ENCODE results near the gene CRY1.

CRY1 gene

GRCh38 chr12:107093417-107094182 lies at the start of gene CRY1:
Gene CRY1 (minus strand): TSS chr12:107093549. CDS start chr12:107092961, 588 bp downstream.
- H3K4me3 ChIP-seq (ENCODE audit: low read depth, low read length), result peak within 1 kb of the TSS; percentile 88

DNA sequence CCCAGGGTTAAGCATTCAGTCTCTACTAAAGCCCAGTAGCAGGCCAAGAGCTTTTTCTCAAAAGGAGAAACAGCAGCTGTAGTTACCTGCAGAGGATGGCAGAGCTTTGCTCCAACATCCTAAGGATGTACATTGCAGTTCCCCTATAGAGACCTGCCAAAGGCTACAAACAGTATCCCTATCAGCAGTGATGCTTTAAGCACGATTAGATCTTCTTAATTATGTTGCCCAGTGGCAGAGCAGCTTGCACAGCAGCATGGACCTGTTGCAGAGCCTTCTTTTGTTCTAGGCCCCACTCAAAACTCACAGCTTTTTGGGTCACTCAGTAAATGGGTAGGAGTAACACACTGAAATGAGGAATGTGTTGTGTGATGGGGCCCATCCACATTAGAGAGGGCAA lies 46.4 kb upstream of the CRY1 start:
- no peak overlapping the region for H3K4me3 ChIP-seq (ENCODE audit: low read depth, low read length)

DNA sequence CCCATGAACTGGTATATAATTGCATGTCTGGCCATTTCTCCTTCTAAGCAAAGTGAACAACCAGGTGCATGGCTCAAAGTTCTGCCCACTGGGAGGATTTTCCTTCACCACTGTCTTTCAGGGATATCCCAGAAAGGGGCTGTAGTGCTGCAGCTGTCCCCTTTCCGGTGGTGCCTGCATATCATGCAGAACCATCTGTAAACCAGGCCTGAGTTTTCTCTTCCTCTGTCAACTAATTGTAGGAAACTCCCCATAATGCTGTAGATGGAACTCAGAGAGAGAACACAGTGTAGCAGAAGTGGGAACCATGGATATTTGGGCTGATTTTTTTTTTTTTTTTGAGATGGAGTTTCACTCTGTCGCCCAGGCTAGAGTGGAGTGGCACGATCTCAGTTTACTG lies 45.6 kb upstream of the CRY1 start:
- H3K4me3 ChIP-seq (ENCODE audit: low read depth, low read length), result no peak overlapping the region

GRCh38 chr12:107135177-107135576 lies 41.8 kb upstream of the CRY1 start:
- no peak overlapping the region for H3K4me3 ChIP-seq (ENCODE audit: low read depth, low read length)

DNA sequence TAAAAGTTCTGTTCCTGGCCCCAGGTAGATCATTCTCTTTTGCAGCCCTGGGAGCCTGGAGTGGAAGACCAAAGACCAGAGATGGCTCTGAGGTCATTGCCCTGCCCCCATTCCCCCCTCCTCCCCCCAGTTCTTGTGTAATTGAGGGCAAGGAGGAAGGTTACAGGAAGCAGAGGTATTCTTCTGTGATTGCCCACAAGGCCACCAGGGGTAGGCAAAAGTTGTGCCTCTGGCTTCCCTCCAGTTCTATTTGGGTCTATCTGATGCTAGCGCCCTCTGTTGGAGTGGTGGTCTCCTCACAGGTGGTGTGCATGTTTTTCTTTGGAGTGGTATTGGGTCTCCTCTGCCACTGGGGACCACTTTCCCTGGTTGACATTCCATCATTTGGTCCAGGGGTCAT lies 41.2 kb upstream of the CRY1 start:
- H3K4me3 ChIP-seq (ENCODE audit: low read depth, low read length), result no peak overlapping the region

DNA sequence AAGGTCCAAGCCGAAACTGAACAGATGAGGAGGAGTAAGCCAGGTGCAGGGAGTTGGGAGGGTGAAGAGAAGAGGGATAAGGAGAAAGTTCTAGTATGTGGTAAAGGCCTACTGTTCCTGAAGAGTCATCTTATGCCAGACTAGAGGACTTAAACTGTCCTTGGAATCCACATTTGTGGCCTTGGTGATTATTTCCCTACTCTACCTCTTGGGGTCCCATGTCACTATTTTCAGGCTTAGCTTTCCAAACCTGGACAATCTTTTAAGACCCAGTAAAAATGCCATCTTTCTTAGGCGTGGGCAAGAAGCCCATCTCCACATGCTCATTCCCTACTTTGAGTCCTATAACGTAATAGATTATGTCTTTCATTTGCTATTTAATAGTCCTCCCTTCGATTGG lies 40.1 kb upstream of the CRY1 start:
- H3K4me3 ChIP-seq (ENCODE audit: low read depth, low read length), result no peak overlapping the region

- H3K4me3 ChIP-seq (ENCODE audit: low read depth, low read length), result no peak overlapping the region
These were observed 38.7 kb upstream of the CRY1 start for GRCh38 chr12:107131832-107132616.

DNA sequence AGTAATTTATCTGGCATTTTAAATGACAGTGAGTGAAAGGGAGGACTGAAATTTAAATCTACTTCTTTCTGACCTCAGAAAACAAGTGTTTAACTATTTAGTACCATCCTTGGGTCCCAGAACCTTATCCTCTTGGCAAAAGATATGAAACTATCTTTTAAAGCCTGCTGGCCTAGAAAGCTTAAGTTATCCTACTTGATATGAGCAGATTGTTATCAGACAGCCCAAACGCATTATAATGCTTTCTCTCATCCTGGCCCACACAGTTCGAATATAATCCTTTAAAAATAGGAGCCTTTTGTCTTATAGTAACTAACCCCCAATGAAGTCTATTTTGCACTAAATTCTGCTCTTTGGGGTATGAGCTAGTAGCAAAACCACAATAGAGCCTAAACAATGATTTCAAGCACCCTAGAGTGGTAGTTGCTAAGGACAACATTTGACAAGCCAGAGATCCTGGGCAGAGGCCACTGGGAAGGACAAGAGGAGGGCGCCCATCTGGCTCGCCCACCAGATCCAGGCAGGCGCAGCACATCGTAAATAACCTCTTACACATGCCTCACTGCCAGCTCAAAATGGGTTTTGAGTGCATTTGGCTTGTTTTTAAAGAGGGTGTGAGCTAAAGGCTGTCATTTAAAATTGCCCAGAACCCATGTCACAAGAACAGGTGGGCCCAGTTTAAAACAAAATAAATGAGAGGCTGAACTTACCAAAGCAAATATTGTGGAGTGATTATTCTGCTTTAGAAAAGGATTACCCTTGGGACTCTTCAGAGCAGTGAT lies 37.7 kb upstream of the CRY1 start:
- H3K4me3 ChIP-seq (ENCODE audit: low read depth, low read length), result no peak overlapping the region

- no peak overlapping the region for H3K4me3 ChIP-seq (ENCODE audit: low read depth, low read length)
These were observed 36.1 kb upstream of the CRY1 start for GRCh38 chr12:107129315-107129930.

GRCh38 chr12:107127482-107128430 lies 34.4 kb upstream of the CRY1 start:
- no peak overlapping the region for H3K4me3 ChIP-seq (ENCODE audit: low read depth, low read length)

- no peak overlapping the region for H3K4me3 ChIP-seq (ENCODE audit: low read depth, low read length)
These were observed 33.6 kb upstream of the CRY1 start for GRCh38 chr12:107126796-107127481.

GRCh38 chr12:107125833-107126232 lies 32.5 kb upstream of the CRY1 start:
- H3K4me3 ChIP-seq (ENCODE audit: low read depth, low read length), result no peak overlapping the region

- no peak overlapping the region for H3K4me3 ChIP-seq (ENCODE audit: low read depth, low read length)
These were observed 29.2 kb upstream of the CRY1 start for GRCh38 chr12:107122452-107122958.

GRCh38 chr12:107119091-107119490 lies 25.7 kb upstream of the CRY1 start:
- no peak overlapping the region for H3K4me3 ChIP-seq (ENCODE audit: low read depth, low read length)

DNA sequence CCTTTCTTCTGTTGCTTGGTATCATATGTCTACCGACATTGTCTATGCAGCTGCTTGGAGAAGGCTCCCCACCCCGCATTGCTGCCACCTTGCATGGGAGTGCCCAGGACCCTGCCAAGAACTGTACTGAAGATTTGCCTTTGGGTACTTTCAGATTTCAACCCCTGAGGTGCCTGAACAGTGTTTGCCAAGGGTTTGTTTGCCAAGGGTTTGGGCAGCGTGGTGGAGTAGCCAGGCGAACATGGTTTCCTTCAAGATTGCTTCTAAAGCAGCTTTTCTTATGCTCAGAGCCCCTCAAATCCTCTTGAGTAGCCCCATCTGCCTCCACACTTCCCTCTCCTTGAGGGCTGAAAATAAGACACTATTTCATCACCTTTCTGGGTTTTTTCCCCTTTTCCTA lies 25.3 kb upstream of the CRY1 start:
- H3K4me3 ChIP-seq (ENCODE audit: low read depth, low read length), result no peak overlapping the region

GRCh38 chr12:107115119-107115518 lies 21.8 kb upstream of the CRY1 start:
- no peak overlapping the region for H3K4me3 ChIP-seq (ENCODE audit: low read depth, low read length)

DNA sequence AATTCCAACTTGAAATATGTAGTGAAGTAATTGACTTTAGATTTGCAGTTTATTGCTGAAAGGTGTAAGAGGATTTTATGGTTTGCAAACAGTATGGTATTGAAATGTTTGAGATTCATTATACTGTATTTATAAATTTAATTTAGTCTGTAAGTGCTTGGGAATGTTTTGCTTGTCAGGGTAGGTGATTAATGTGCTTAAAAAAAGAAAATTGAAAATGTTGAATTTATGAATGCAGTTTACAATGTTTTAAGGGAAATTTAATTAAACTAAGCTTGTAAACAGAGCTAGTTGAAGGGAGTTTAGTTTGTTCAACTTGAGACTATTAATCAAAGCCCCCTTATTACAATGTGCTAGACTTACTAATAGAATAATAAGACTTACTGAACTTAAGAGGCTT lies 18.0 kb upstream of the CRY1 start:
- H3K4me3 ChIP-seq (ENCODE audit: low read depth, low read length), result no peak overlapping the region

DNA sequence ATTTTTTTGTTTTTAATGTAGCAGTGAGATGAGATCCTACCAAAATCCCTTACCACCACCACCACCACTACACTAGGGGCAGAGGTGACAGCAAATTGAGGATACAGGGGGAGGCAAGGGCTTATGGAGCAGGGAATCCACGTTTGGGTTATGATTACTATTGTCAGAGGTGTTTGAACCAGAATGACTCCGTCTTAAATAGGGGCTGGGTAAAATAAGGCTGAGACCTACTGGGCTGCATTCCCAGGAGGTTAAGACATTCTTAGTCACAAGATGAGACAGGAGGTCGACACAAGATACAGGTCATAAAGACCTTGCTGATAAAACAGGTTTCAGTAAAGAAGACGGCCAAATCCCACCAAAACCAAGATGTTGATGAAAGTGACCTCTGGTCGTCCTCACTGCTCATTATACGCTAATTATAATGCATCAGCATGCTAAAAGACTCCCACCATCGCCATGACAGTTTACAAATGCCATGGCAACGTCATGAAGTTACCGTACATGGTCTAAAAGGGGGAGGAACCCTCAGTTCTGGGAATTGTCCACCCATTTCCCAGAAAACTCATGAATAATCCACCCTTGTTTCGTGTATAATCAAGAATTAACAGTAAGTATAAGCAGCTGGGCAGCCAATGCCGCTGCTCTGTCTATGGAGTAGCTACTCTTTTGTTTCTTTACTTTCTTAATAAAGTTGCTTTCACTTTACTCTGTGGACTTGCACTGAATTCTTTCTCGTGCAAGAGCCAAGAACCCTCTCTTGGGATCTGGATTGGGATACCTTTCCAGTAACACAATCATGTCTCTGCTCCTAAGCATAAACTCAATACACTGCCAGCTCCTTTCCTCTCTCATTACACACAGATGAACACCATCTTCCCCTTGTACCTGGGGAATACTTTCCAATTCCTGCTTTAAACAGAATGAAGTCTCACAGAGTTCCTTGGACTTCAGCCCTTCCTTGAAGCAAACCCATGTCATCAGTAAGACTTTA lies 16.7 kb upstream of the CRY1 start:
- no peak overlapping the region for H3K4me3 ChIP-seq (ENCODE audit: low read depth, low read length)
